ENCODE measurements around the gene PRKN. TPM values are rescaled to one million over a fixed set of nuclear protein-coding genes. Genes with fewer than 3 reads are reported as not detected.

Gene PRKN
- total RNA-seq, 4 donors from 2014 or later, result 6.3 to 11.9 (median 9.5) TPM

GRCh38 chr6:161479376-161479775 lies 1248.2 kb downstream of the PRKN start:
- WGBS, 2 donors, result 90% methylated on average over 4 of the region's 4 CpGs
- no peak for DNase-seq (ENCODE audit: low spot score in 2 of 2)
- H3K4me3 ChIP-seq (ENCODE audit: low read depth, poor library complexity, severe bottlenecking), result no peak overlapping the region
- intact Hi-C loops (cut with DNase I; ENCODE audit: low total_unique reads), result no loop called here
- no peak for TF ChIP-seq POLR2A (IDR thresholded peaks at IDR 0.05)

GRCh38 chr6:161477876-161478425 lies 1249.6 kb downstream of the PRKN start:
- 81 to 83% methylated on average over 7 of the region's 7 CpGs for WGBS, 2 donors
- intact Hi-C loops (cut with DNase I; ENCODE audit: low total_unique reads), result no loop called here
- no peak overlapping the region for H3K4me3 ChIP-seq (ENCODE audit: low read depth, poor library complexity, severe bottlenecking)
- TF ChIP-seq POLR2A (IDR thresholded peaks at IDR 0.05) (no peak), CTCF (IDR thresholded peaks at IDR 0.05) (no peak)
- DNase-seq (ENCODE audit: low spot score in 2 of 2), result no peak

- no peak for DNase-seq (ENCODE audit: low spot score in 2 of 2)
- WGBS, 2 donors, result 72 to 82% methylated on average over 9 of the region's 9 CpGs
- intact Hi-C loops (cut with DNase I; ENCODE audit: low total_unique reads), result no loop called here
- no peak overlapping the region for H3K4me3 ChIP-seq (ENCODE audit: low read depth, poor library complexity, severe bottlenecking)
- no peak for TF ChIP-seq POLR2A (IDR thresholded peaks at IDR 0.05)
- no peak for TF ChIP-seq CTCF (IDR thresholded peaks at IDR 0.05)
Observed at GRCh38 chr6:161476711-161477110, 1250.9 kb downstream of the PRKN start.

GRCh38 chr6:161465403-161465802 lies 1262.2 kb downstream of the PRKN start:
- TF ChIP-seq CTCF (IDR thresholded peaks at IDR 0.05) (no peak), POLR2A (IDR thresholded peaks at IDR 0.05) (no peak)
- intact Hi-C loops (cut with DNase I; ENCODE audit: low total_unique reads), result no loop called here
- DNase-seq (ENCODE audit: low spot score in 2 of 2), result no peak
- 89 to 94% methylated on average over 2 of the region's 2 CpGs for WGBS, 2 donors
- no peak overlapping the region for H3K4me3 ChIP-seq (ENCODE audit: low read depth, poor library complexity, severe bottlenecking)

- intact Hi-C loops (cut with DNase I; ENCODE audit: low total_unique reads), result no loop called here
- no peak overlapping the region for H3K4me3 ChIP-seq (ENCODE audit: low read depth, poor library complexity, severe bottlenecking)
- TF ChIP-seq CTCF (IDR thresholded peaks at IDR 0.05), result no peak
- TF ChIP-seq POLR2A (IDR thresholded peaks at IDR 0.05), result no peak
- DNase-seq (ENCODE audit: low spot score in 2 of 2), result peak in 1 of 2 donors; percentile 14
- 61 to 72% methylated on average over 2 of the region's 2 CpGs for WGBS, 2 donors
Observed at GRCh38 chr6:161463071-161463470, 1264.5 kb downstream of the PRKN start.

- intact Hi-C loops (cut with DNase I; ENCODE audit: low total_unique reads), result no loop called here
- H3K4me3 ChIP-seq (ENCODE audit: low read depth, poor library complexity, severe bottlenecking), result no peak overlapping the region
- TF ChIP-seq POLR2A (IDR thresholded peaks at IDR 0.05) (no peak), CTCF (IDR thresholded peaks at IDR 0.05) (no peak)
- no peak for DNase-seq (ENCODE audit: low spot score in 2 of 2)
- WGBS, 2 donors, result 68 to 71% methylated on average over 2 of the region's 2 CpGs
Observed at GRCh38 chr6:161462148-161462547, 1265.4 kb downstream of the PRKN start.
